AG04450 (cell line): ENCODE results near the gene TMA16. TPM values are rescaled to one million over a fixed set of nuclear protein-coding genes. Genes with fewer than 3 reads are reported as not detected.

Experiments used
- CTCF ChIA-PET: fragments of 300-600, 350-600 bp; formaldehyde crosslinking; extraction: SDS; loops from one replicate; lab custom pipeline; 2022; ENCODE audit warnings: antibody characterized with exemption, inconsistent platforms; lab: Charles Lee
- POLR2A ChIA-PET: fragments of 350-600 bp; formaldehyde crosslinking; extraction: SDS; loops from one replicate; lab custom pipeline; 2021; ENCODE audit warnings: antibody characterized with exemption, inconsistent platforms; lab: Yijun Ruan, JAX
- DNase-seq: peaks from one replicate; pipeline ENCODE4 v3.0.0-alpha.2; 2011; ENCODE audit warnings: low read depth, low spot score
- H3K27ac ChIP-seq: one replicate; pipeline ENCODE4 v1.5.1; 2012; ENCODE audit warnings: low read depth, low read length, control low read depth
- H3K27me3 ChIP-seq: one replicate; pipeline ENCODE4 v1.6.0; 2012; ENCODE audit warnings: low read length; ENCODE audit not compliant: control insufficient read depth, insufficient read depth
- H3K4me3 ChIP-seq: 2 replicates; pipeline ENCODE4 v1.5.1; 2011; ENCODE audit warnings: mild to moderate bottlenecking, low read depth, low read length, control low read depth
- H3K9me3 ChIP-seq: 2 replicates; pipeline ENCODE4 v1.5.1; 2012; ENCODE audit warnings: low read length; ENCODE audit not compliant: control insufficient read depth, insufficient read depth
- CTCF ChIP-seq: IDR thresholded peaks from 2 replicates; pipeline ENCODE4 v1.5.1; 2011; ENCODE audit warnings: low read depth, low read length, control low read depth, inconsistent platforms
- polyA plus RNA-seq: library from polyadenylated mRNA; depleted of rRNA; stranded (reverse); fragments of >200 nt; gene quantifications from 2 replicates; pipeline ENCODE4 v1.2.3, GENCODE V29; 2011

The TMA16 gene
- polyA plus RNA-seq, 1 experiment: 21.1 TPM

DNA sequence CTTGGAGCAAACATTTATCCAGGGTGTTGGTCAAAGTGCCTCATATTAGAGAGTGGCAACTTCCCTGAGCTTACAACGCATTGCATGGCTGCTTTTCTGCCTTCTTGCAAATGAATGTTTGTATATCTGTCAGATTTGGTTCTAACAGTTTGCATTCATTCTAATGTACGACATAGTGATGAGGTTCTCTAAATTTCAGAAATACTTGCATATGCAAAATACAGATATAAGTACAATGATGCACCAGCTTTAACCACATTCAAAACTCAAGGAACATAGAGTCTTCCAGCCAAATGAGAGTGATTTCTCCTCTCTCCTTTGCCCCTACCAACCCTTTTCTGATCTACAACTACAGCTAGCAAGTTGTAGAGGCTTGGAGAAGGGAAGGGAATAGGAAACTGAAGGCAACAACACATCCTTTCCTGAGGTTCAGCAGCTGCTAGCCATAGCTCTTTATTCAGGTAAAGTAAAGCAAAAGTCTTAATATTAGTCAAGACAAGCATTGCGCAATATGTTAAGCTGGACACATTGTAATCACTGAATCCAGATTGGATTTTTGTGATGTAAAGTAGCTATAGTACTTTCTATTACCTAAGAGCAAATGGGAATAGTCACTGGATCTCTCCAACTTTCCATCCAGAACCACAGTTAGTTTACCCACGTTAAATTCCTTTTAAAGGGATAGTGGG, 27.3 kb upstream of the TMA16 start:
- POLR2A ChIA-PET: no interaction called here
- no peak overlapping the region for H3K4me3 ChIP-seq
- H3K9me3 ChIP-seq: no peaks in the 10 kb centered on the region
- no peaks in the 10 kb centered on the region for H3K27me3 ChIP-seq
- DNase-seq: no peak
- no peak for TF ChIP-seq CTCF
- H3K27ac ChIP-seq: no peak overlapping the region
- CTCF ChIA-PET: interaction anchor here (0.5 to 1.0 kb wide), 2 partner anchors 45 to 82 kb away, joined by 3 to 4 read pairs; no protein-coding TSS in a partner anchor

DNA sequence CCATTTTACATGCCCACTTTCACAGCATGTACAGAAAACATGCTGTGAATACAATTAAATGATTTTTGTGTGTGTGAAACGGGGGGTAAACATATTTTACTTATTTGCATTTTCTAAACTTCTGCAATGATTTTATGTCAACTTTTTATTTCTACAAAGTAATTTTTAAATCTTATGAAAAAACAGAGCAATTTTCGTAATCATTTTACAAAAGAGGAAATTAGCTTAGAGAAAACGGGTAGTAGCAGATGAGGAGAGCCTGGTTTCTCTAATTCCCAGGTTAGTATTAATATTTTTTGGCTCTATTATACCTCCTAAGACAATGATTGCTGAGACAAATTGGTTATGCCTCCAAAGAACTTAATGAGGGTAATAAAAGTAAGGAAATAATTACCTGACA, 24.1 kb upstream of the TMA16 start:
- CTCF ChIA-PET: interaction anchor here (2.5 kb wide), 1 partner anchor 80 kb away, joined by 10 read pairs; no protein-coding TSS in a partner anchor
- DNase-seq: no peak
- no peak for TF ChIP-seq CTCF
- H3K9me3 ChIP-seq: no peaks in the 10 kb centered on the region
- H3K27ac ChIP-seq: no peak overlapping the region
- POLR2A ChIA-PET: no interaction called here
- no peak overlapping the region for H3K4me3 ChIP-seq
- peaks cover 2% of the 10 kb centered on the region for H3K27me3 ChIP-seq

GRCh38 chr4:163473130-163473529, 21.4 kb upstream of the TMA16 start:
- no peak for DNase-seq
- H3K27me3 ChIP-seq: peaks cover 2% of the 10 kb centered on the region
- H3K27ac ChIP-seq: no peak overlapping the region
- no peaks in the 10 kb centered on the region for H3K9me3 ChIP-seq
- no peak for TF ChIP-seq CTCF
- ChIA-PET POLR2A (no interaction called here), CTCF (interaction anchor here (1.5 kb wide), 1 partner anchor 77 kb away, joined by 3 read pairs; no protein-coding TSS in a partner anchor)
- no peak overlapping the region for H3K4me3 ChIP-seq

DNA sequence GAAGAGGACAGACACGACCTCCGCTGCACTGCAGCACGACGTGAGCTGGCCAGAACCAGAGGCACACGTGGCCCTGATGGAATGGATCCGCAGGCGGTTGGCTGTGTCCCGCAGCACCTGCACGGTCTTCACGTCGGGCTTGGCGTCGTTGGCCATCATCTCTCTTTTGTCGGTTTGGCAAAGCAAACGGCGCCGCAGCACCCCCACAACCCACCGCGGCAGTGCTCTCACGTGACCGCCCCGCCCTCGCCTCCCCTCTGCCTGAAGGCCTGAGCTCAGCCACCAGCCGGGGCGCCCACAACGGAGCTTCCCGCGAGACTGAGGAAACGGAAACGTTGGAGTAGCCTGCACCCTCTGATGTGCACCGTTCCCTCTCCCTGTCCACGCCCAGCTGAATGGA, 20.9 kb upstream of the TMA16 start, which contains the start of gene TKTL2:
TSS of gene TKTL2 (minus strand) at position 179 of the 400 bp plus-strand sequence. CDS start at position 159, 20 bp downstream.
- no peak within 1 kb of the TSS for H3K4me3 ChIP-seq
- H3K27me3 ChIP-seq: peaks cover 2% of the 10 kb centered on the region
- TF ChIP-seq CTCF: no peak
- no peak for DNase-seq
- ChIA-PET POLR2A (no interaction called here), CTCF (no interaction called here)
- H3K9me3 ChIP-seq: no peaks in the 10 kb centered on the region
- H3K27ac ChIP-seq: no peak within 1 kb of the TSS

GRCh38 chr4:163474027-163474426, 20.5 kb upstream of the TMA16 start:
- H3K27ac ChIP-seq: no peak overlapping the region
- no peak for DNase-seq
- POLR2A ChIA-PET: no interaction called here
- H3K9me3 ChIP-seq: no peaks in the 10 kb centered on the region
- CTCF ChIA-PET: no interaction called here
- H3K4me3 ChIP-seq: no peak overlapping the region
- TF ChIP-seq CTCF: no peak
- H3K27me3 ChIP-seq: peaks cover 2% of the 10 kb centered on the region
